HG02571 (cell line): ENCODE data around the gene ULK1.

Source experiments
- ATAC-seq: cut with Tn5 transposase; IDR thresholded peaks from one replicate; pipeline ENCODE4 v1.9.1; 2021; ENCODE audit warnings: mild to moderate bottlenecking, moderate library complexity; ENCODE audit not compliant: unreplicated experiment

The ULK1 gene

GRCh38 chr12:131918311-131919050, 24.1 kb downstream of the ULK1 start:
- no peak for ATAC-seq

DNA sequence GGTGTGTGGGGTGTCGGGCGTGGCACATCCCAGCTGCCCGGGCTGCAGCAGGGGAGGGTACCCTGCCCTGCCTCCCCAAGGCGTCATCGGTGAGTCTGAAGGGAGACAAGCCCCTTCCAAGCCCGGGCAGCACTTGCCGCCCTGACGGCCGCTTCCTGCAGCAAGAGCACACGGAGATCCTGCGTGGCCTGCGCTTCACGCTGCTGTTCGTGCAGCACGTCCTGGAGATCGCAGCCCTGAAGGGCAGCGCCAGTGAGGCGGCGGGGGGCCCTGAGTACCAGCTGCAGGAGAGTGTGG, 24.6 kb downstream of the ULK1 start:
- ATAC-seq, result no peak

GRCh38 chr12:131919366-131920156, 25.1 kb downstream of the ULK1 start:
- ATAC-seq, result no peak

DNA sequence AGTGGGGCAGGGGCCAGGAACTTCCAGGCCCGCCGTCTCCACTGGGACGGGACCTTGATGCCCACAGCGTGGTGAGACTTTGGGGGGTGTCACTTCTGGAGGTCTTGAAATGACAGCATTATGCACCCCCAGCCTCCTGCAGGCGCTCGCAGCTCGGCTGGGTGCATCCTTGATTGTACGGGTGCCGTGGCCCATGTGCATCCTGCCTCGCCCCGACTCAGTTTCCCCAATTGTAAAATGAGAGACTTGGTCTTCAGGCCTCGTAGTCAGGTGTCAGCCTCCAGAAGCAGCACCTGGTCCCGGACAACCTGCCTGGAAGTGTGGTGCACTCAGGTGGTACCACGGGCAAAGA, 25.7 kb downstream of the ULK1 start:
- ATAC-seq, result no peak

DNA sequence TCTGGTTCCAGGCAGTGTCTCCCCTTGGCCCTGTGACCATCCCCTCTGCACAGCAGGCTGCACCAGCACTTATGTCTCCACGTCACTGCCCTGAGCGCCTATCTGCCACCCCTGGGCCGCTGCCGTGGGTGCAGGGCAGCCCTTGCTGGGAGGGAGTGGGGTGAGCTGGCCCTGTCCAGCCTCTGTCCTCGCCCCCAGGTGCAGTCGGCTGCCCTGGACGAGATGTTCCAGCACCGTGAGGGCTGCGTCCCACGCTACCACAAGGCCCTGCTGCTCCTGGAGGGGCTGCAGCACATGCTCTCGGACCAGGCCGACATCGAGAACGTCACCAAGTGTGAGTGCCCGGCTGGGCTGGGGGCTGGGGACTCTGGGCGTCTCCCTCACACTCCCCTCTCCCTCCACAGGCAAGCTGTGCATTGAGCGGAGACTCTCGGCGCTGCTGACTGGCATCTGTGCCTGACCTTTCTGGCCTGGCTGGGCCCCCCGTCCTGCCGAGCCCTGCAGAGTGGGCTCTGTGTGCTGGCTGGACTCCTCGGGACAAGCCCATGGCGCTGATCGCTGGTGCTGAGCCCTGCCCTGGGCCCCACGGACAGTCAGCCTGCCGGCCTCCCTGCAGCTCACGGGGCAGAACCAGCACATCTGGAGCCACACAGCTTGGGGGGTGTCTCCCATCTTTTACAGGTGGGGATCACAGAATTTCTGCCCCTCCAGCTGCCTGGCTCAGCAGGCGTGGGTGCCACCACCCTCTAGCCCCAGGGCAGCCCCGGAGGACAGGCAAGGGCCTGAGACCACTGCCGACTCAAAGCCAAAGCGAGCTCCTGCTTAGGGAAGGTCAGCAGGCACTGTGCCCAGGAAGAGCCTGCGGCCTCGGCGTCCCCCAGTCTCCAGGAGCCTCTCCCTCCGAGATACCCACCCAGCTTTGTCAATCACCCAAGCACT, 26.7 kb downstream of the ULK1 start:
- ATAC-seq, result no peak

GRCh38 chr12:131921866-131922769, 27.7 kb downstream of the ULK1 start:
- ATAC-seq, result no peak

- ATAC-seq, result no peak
Measured at GRCh38 chr12:131922772-131923171, 28.4 kb downstream of the ULK1 start.

GRCh38 chr12:131923260-131923659, 28.8 kb downstream of the ULK1 start:
- peak; percentile 76 for ATAC-seq

GRCh38 chr12:131927110-131928079, 33.0 kb downstream of the ULK1 start:
- ATAC-seq, result no peak

DNA sequence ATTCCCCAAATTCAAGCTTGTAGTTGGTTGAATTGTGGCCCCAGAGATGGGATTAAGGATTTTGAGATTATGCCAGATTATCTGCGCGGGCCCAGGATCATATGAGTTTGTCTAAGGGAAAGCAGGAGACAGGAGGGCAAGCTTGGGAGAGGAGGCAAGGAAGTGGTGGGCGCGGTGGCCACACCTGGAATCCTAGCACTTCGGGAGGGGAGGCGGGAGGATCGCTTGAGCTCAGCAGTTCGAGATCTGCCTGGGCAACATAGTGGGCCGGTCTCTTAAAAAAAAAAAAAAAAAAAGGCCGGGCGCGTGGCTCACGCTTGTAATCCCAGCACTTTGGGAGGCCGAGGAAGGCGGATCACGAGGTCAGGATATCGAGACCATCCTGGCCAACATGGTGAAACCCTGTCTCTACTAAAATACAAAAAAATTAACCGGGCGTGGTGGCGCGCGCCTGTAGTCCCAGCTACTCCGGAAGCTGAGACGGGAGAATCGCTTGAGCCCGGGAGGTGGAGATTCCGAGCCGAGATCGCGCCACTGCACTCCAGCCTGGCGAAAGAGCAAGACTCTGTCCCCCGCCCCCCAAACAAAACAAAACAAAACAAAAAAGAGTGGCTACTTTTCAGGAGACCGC, 33.8 kb downstream of the ULK1 start:
- ATAC-seq, result peak; percentile 2

DNA sequence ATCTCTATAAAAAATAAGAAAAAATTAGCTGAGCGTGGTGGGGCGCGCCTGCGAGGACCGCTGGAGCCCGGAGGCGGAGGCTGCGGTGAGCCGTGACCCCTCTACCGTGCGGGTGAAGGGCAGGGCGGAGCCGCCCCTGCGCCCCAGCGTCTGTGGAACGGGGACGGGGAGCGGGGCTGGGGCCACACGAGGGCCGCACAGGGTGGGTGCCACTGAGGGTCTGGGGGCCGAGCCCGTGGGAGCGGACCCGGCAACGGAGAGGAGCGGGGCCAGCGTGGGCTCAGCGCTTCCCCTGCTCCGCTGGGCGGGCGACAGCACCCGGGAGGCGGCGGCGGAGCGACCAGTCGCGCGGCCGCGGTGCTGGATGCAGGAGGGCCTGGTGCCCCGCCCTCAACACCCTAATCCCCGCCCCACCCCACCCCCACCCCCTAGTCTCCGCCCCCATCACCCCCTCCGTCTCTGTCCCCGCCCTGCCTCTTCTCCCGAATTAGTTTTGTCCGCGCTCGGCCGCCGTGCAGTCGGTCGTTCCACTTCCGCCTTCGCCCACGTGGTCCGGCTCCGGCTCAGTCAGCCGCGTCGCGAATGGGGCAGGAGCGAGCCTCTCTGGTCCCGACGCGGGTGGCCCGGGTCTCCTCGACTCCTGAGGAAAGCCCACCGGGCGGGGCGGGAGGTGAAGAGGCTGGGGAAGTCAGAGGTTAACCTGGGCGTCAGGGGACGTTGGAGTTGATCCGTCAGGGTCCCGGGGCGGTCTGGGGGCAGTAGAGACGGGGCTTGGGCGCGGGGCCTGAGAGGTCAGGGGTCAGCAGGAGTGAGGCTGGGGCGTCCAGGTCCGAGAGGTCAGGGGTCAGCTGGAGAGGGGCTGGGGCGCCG, 34.5 kb downstream of the ULK1 start, which contains the start of gene PUS1:
TSS of gene PUS1 (plus strand) at position 566 of the 870 bp plus-strand sequence. CDS start 447 bp downstream, outside the sequence.
- peak; percentile 67 for ATAC-seq

GRCh38 chr12:131929581-131930456, 35.4 kb downstream of the ULK1 start:
- no peak for ATAC-seq

- ATAC-seq, result no peak
Measured at GRCh38 chr12:131930510-131930909, 36.1 kb downstream of the ULK1 start.

GRCh38 chr12:131933387-131933786, 39.0 kb downstream of the ULK1 start:
- ATAC-seq, result no peak

GRCh38 chr12:131934535-131934934, 40.1 kb downstream of the ULK1 start:
- no peak for ATAC-seq

GRCh38 chr12:131938082-131938481, 43.7 kb downstream of the ULK1 start:
- ATAC-seq, result no peak

GRCh38 chr12:131939007-131939406, 44.6 kb downstream of the ULK1 start:
- no peak for ATAC-seq
